Fibroblast of mammary gland (primary cell): Measurements from ENCODE around the gene EFNA5.

Experiments used
- DNase-seq: peaks from one replicate; pipeline ENCODE4 v3.0.0-alpha.2; 2010; ENCODE audit warnings: low read depth
- H3K4me3 ChIP-seq: 2 replicates; pipeline ENCODE4 v1.5.1; 2011; ENCODE audit warnings: low read depth, mild to moderate bottlenecking, low read length, moderate library complexity; ENCODE audit not compliant: control insufficient read depth
- TF ChIP-seq, protein P1 (sequence below): conservative IDR thresholded peaks from 2 replicates; pipeline ENCODE4 v1.5.1; 2011; ENCODE audit warnings: low read depth, low read length, inconsistent platforms; ENCODE audit not compliant: control insufficient read depth, insufficient read depth

The EFNA5 gene

DNA sequence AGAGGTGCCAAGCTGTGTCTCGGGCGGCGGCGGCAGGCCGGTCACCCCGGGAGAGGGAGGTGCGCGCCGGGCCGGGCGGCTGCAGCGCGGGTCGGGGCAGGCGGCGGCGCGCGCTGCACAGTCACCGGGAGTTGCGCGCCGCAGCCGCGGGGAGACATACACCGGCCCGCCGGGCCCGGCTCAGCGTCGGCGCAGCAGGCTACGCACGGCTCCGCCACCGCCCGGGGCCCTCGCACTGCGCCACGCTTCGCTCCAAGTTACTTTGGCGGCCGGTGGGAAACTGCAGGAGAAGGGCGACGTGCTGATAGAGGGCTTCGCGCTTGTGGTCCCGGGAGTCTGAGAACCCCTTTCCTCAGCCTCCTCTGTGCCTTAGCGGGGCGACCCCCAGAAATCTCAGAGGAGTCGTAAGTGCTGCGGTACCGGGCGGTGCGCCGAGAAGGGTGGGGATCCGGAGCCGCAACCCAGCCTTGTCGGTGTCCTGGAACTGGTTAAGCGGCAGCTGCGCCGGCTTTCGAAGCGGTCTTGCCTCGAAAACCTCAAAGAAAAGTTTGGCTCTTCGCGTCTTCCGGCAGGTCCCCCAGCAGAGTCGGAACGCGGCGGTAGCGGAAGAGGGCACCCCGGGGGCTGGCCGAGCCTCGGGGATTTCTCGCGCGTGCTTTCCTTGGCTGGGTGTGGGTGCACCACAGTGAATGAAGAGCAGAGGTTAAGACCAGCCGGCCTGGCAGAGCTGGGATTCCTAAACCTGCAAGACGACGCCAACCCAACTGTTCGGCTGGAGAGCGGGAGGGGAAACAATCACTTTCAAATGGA is at the start of gene EFNA5:
EFNA5 (minus strand) TSS at position 6 of the 810 bp plus-strand sequence.
- peak; percentile 48 for DNase-seq
- H3K4me3 ChIP-seq = peak within 1 kb of the TSS; percentile 58
- TF ChIP-seq, protein P1, sequence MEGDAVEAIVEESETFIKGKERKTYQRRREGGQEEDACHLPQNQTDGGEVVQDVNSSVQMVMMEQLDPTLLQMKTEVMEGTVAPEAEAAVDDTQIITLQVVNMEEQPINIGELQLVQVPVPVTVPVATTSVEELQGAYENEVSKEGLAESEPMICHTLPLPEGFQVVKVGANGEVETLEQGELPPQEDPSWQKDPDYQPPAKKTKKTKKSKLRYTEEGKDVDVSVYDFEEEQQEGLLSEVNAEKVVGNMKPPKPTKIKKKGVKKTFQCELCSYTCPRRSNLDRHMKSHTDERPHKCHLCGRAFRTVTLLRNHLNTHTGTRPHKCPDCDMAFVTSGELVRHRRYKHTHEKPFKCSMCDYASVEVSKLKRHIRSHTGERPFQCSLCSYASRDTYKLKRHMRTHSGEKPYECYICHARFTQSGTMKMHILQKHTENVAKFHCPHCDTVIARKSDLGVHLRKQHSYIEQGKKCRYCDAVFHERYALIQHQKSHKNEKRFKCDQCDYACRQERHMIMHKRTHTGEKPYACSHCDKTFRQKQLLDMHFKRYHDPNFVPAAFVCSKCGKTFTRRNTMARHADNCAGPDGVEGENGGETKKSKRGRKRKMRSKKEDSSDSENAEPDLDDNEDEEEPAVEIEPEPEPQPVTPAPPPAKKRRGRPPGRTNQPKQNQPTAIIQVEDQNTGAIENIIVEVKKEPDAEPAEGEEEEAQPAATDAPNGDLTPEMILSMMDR = no peak

DNA sequence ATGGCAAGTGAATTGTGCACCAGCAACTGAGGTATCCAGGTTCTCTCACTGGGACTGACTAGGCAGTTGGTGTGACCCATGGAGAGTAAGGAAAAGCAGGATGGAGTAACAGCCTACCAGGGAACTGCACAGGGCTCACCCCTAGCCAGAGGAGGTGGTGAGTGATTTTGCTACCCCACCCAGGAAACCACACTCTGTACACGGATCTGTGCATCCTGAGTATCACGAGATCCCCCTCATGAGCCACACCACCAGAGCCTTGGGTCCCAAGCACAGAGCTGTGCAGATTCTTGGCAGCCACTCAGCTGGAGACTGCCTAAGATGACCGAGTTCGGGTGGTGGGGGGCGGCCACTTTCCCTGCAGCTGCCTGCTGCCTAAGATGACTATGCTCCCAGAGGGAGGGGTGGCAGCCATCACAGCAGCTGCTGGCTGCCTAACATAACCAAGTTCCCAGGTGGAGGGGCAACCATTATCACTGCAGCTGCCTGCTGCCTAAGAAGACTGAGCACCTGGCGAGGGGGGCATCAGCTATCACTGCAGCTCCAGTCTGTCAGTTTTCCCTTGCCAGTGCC is 48.4 kb upstream of the EFNA5 start:
- no peak overlapping the region for H3K4me3 ChIP-seq
- DNase-seq = no peak
- TF ChIP-seq, protein P1 = no peak

- TF ChIP-seq, protein P1 = no peak
- no peak for DNase-seq
- no peak overlapping the region for H3K4me3 ChIP-seq
Observed at GRCh38 chr5:107717816-107718215, 47.1 kb upstream of the EFNA5 start.

DNA sequence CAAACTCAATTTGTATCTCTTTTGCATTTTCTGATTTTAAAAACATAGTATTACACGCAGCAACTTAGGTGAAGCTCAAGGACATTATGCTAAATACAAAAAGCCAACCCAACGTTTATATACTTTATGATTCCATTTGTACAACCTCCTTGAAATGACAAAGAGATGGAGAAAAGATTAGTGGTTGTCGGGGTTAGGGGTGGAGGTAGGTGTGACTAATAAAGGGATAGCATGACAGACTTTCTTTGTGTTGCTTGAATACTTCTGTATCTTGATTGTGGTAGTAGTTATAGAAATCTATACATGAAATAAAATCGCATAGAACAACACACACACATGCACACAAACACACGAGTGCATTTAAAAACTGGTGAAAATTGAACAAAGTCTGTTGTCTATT is 42.5 kb upstream of the EFNA5 start:
- TF ChIP-seq, protein P1 = no peak
- DNase-seq = no peak
- H3K4me3 ChIP-seq = no peak overlapping the region

DNA sequence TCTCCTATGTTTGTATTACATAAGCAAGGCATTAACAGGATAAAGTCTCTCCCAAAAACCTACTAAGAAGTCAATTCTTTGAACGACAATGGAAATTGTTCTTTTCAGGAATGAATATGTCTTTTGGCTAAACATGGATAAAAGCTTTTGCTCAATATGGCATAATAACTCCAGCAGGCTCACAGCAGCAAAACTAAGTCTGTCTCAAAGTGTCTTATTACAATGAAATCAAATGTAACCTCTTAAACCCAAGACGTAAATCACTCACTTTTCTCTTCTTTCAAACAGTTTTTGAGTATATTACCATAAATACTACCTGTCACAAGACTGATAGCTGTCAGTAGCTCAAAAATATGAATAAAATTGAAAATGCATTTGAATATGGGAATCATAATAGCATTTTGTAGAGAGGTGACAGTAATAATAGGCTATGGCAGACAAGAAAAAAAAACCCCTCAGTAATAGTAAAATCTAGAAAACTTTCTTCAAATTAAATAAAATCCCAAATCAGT is 41.7 kb upstream of the EFNA5 start:
- no peak for DNase-seq
- no peak overlapping the region for H3K4me3 ChIP-seq
- TF ChIP-seq, protein P1 = no peak

DNA sequence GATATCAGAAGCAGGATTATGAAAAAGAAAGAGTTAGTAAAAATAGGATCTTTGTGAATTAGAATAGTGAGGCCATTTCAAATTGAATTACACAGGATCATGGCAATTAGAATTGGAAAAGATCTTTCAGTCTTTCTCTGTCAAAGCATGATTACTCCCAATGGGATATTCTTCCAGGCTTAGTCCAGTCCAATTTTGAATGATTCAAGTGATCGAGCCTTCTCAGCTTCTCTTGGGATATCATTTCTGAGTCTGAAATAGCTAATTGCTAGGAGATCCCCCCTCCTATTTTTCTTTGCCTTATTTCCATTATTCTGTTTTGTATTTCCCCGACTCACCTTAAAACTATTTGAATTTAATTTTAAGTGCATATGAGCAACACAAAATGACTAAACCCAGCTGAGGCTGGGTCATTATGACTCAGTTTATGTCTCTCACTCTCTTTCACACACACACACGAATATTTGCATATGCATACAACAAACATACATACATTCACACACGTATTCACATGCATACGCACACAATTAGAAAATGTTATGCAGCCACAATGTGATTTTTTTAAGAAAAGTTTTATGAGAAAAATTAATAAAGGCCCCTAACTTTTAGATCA is 34.8 kb upstream of the EFNA5 start:
- H3K4me3 ChIP-seq = no peak overlapping the region
- peak; percentile 75 for DNase-seq
- TF ChIP-seq, protein P1 = no peak
